ENCODE results near the gene PEF1. TPM values are rescaled to one million over a fixed set of nuclear protein-coding genes. Genes with fewer than 3 reads are reported as not detected.

Gene PEF1
- total and polyA plus RNA-seq, 4 donors: 75.1 to 103 (median 80.8) TPM

DNA sequence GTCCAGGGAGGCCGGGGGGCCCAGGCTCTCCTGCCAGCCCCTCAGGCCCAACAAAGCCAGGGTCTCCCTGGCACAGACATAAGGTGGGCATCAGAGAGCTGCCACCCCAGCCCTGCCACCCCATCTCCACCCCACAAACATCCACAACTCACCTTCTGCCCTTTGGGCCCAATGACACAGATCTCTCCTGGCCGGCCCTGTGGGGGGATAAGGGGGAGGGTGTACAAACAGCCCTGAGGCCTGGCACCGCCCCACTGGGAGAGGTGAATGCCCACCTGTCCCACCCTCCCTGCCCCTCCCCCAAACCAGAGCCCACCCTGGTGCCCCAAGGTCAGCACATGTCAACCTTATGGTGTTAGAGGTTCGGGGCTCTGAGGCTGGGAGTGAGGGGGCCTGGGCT, 46.8 kb upstream of the PEF1 start:
- peaks cover 0 to 7% (median 0%) of the 10 kb centered on the region in 5 donors for H3K4me1 ChIP-seq (ENCODE audit: control insufficient read depth in 5 of 5, insufficient read depth in 5 of 5, low read length in 5 of 5)
- no peak overlapping the region for H3K4me3 ChIP-seq
- DNase-seq (no peak), ATAC-seq (ENCODE audit: insufficient read depth, low FRiP score) (no peak)
- 89 to 93% methylated on average over 4 of the region's 4 CpGs for WGBS, 2 donors
- TF ChIP-seq CTCF (IDR thresholded peaks at IDR 0.05; ENCODE audit: control extremely low read depth, extremely low read depth): no peak
- H3K9ac ChIP-seq (ENCODE audit: insufficient read depth in 1 of 2, low read length in 2 of 2): no peak overlapping the region
- H3K36me3 ChIP-seq (ENCODE audit: control insufficient read depth in 4 of 4, insufficient read depth in 4 of 4, low read length in 4 of 4): peaks cover 0 to 44% (median 13%) of the 10 kb centered on the region in 4 donors
- H3K27me3 ChIP-seq (ENCODE audit: control insufficient read depth in 3 of 3, insufficient read depth in 3 of 3, low read length in 2 of 3): no peaks in the 10 kb centered on the region
- no peaks in the 10 kb centered on the region for H3K9me3 ChIP-seq (ENCODE audit: control insufficient read depth in 4 of 4, insufficient read depth in 3 of 4, low read length in 3 of 4)
- H3K27ac ChIP-seq (ENCODE audit: low read depth in 1 of 2, low read length in 1 of 2): no peak overlapping the region

DNA sequence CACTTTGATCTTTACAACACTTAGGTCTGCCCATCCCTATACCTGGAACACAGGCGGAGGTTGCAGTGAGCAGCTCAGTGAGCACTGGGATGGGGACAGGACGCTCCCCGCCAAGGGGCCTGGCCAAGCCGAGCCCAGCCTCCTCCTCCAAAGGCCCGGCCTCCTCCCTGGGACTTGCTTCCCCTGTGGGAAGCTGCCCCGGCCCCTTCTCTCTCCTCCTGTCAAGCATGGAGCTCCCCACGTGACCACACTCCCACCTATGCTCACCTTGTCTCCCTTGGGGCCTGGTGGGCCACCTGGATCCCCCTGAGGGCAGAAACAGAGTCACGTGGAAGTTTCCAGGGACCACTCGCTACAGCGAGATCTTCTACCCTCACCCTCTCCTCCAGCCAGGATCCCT, 46.2 kb upstream of the PEF1 start:
- H3K36me3 ChIP-seq (ENCODE audit: control insufficient read depth in 4 of 4, insufficient read depth in 4 of 4, low read length in 4 of 4): peaks cover 0 to 43% (median 12%) of the 10 kb centered on the region in 4 donors

DNA sequence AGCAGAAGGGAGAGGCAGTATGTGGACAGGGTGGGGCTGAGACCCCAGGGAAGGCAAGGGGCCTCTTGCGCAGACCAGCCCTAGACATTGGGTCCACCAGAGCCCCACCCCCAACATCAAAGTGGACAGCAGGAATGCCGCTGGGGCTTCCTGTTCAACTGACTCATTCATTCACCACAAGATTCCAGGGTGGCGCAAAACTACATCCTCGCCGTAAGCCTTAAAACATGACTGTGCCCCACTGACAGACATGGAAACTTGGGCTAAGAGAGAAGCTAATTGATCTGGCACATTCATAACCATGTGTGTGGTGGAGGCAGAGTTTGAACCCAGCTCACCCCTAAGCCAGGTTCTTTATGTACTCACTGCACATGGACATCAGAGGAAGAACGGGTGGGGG, 45.2 kb upstream of the PEF1 start:
- ATAC-seq (ENCODE audit: insufficient read depth, low FRiP score): no peak
- no peaks in the 10 kb centered on the region for H3K27me3 ChIP-seq (ENCODE audit: control insufficient read depth in 3 of 3, insufficient read depth in 3 of 3, low read length in 2 of 3)
- H3K9ac ChIP-seq (ENCODE audit: insufficient read depth in 1 of 2, low read length in 2 of 2): no peak overlapping the region
- no peaks in the 10 kb centered on the region for H3K9me3 ChIP-seq (ENCODE audit: control insufficient read depth in 4 of 4, insufficient read depth in 3 of 4, low read length in 3 of 4)
- H3K36me3 ChIP-seq (ENCODE audit: control insufficient read depth in 4 of 4, insufficient read depth in 4 of 4, low read length in 4 of 4): peaks cover 0 to 39% (median 10%) of the 10 kb centered on the region in 4 donors
- no peak overlapping the region for H3K27ac ChIP-seq (ENCODE audit: low read depth in 1 of 2, low read length in 1 of 2)
- no peak overlapping the region for H3K4me3 ChIP-seq
- H3K4me1 ChIP-seq (ENCODE audit: control insufficient read depth in 5 of 5, insufficient read depth in 5 of 5, low read length in 5 of 5): peaks cover 0 to 4% (median 0%) of the 10 kb centered on the region in 5 donors
- no peak for TF ChIP-seq CTCF (IDR thresholded peaks at IDR 0.05; ENCODE audit: control extremely low read depth, extremely low read depth)
- DNase-seq: no peak
- WGBS, 2 donors: 72 to 77% methylated on average over 6 of the region's 6 CpGs

More for the DNA sequence above, 46.2 kb upstream of the PEF1 start:
- no peak overlapping the region for H3K27ac ChIP-seq (ENCODE audit: low read depth in 1 of 2, low read length in 1 of 2)
- H3K4me1 ChIP-seq (ENCODE audit: control insufficient read depth in 5 of 5, insufficient read depth in 5 of 5, low read length in 5 of 5): peaks cover 0 to 7% (median 0%) of the 10 kb centered on the region in 5 donors
- H3K4me3 ChIP-seq: no peak overlapping the region
- no peak for TF ChIP-seq CTCF (IDR thresholded peaks at IDR 0.05; ENCODE audit: control extremely low read depth, extremely low read depth)
- WGBS, 2 donors: 78 to 94% methylated on average over 10 of the region's 10 CpGs
- no peak for ATAC-seq (ENCODE audit: insufficient read depth, low FRiP score)
- H3K9me3 ChIP-seq (ENCODE audit: control insufficient read depth in 4 of 4, insufficient read depth in 3 of 4, low read length in 3 of 4): no peaks in the 10 kb centered on the region
- no peak for DNase-seq
- no peaks in the 10 kb centered on the region for H3K27me3 ChIP-seq (ENCODE audit: control insufficient read depth in 3 of 3, insufficient read depth in 3 of 3, low read length in 2 of 3)
- H3K9ac ChIP-seq (ENCODE audit: insufficient read depth in 1 of 2, low read length in 2 of 2): no peak overlapping the region

DNA sequence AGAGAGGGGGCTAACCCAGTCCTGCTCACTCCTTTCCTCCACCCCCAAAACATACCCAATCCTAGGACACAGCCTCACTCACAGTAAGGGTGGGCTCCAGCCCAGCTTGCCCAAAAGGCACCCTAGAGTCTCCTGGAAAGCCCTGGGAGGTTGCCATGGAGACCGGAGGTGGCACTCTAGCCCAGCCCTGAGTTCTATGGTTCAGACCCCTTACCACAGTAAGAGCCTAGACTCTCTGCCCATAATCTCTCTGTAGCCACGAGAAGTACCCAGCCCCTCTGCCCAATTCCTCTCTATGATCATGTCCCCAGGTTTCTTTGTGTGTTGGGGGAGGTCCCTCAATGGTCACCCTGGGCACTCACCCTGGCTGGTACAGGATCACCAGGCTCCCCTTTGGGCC, 44.7 kb upstream of the PEF1 start:
- ATAC-seq (ENCODE audit: insufficient read depth, low FRiP score): no peak
- no peak overlapping the region for H3K9ac ChIP-seq (ENCODE audit: insufficient read depth in 1 of 2, low read length in 2 of 2)
- H3K36me3 ChIP-seq (ENCODE audit: control insufficient read depth in 4 of 4, insufficient read depth in 4 of 4, low read length in 4 of 4): peaks cover 0 to 34% (median 9%) of the 10 kb centered on the region in 4 donors

More for the DNA sequence above, 44.7 kb upstream of the PEF1 start:
- Histone ChIP-seq H3K27ac (ENCODE audit: low read depth in 1 of 2, low read length in 1 of 2) (no peak overlapping the region), H3K27me3 (ENCODE audit: control insufficient read depth in 3 of 3, insufficient read depth in 3 of 3, low read length in 2 of 3) (no peaks in the 10 kb centered on the region), H3K4me3 (no peak overlapping the region), H3K4me1 (ENCODE audit: control insufficient read depth in 5 of 5, insufficient read depth in 5 of 5, low read length in 5 of 5) (no peaks in the 10 kb centered on the region), H3K9me3 (ENCODE audit: control insufficient read depth in 4 of 4, insufficient read depth in 3 of 4, low read length in 3 of 4) (no peaks in the 10 kb centered on the region)
- WGBS, 2 donors: 62 to 87% methylated on average over 2 of the region's 2 CpGs
- DNase-seq: no peak
- no peak for TF ChIP-seq CTCF (IDR thresholded peaks at IDR 0.05; ENCODE audit: control extremely low read depth, extremely low read depth)
